ENCODE results near the gene SPNS2.

The SPNS2 gene

DNA sequence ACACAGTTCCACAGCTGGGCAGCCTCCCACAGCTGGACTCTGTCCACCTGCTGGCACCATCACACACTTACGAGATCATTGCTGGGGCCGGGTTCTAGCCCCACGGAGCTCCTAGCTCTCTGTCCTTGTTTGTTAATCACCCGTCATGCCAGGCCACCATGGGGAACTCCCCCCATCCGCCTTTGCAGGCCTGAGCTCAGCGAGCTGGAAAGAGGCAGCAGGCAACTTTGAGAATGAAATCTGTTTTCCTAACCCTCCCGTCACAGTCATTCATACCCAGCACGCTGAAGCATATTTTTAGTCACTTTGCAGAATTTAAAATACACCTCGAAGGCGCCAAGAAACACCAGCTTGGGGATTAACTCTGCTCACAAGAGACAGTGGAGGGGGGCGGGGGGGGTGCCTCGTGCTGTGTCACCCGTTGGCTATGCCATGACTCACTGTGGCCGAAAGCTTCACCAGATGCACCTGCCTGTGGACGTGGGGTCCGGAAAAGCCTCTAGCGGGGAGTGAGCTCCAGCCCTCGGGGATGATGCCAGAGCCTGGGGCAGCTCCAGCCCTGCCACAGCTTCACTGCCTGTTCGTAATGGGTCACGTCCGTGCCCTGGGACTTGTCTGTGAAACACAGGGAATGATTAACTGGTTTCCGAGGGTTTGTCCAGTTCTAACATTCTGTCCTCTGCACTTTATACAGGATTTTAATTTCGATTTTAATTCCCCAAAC, 1.4 kb upstream of the SPNS2 start:
- H3K4me3 ChIP-seq (ENCODE audit: control insufficient read depth, low read depth, low read length) = no peak overlapping the region
- DNase-seq (ENCODE audit: low read depth) = peak; percentile 10
- TF ChIP-seq CTCF (conservative IDR thresholded peaks at IDR 0.05; ENCODE audit: control insufficient read depth, insufficient read depth, low read depth, low read length) = no peak

DNA sequence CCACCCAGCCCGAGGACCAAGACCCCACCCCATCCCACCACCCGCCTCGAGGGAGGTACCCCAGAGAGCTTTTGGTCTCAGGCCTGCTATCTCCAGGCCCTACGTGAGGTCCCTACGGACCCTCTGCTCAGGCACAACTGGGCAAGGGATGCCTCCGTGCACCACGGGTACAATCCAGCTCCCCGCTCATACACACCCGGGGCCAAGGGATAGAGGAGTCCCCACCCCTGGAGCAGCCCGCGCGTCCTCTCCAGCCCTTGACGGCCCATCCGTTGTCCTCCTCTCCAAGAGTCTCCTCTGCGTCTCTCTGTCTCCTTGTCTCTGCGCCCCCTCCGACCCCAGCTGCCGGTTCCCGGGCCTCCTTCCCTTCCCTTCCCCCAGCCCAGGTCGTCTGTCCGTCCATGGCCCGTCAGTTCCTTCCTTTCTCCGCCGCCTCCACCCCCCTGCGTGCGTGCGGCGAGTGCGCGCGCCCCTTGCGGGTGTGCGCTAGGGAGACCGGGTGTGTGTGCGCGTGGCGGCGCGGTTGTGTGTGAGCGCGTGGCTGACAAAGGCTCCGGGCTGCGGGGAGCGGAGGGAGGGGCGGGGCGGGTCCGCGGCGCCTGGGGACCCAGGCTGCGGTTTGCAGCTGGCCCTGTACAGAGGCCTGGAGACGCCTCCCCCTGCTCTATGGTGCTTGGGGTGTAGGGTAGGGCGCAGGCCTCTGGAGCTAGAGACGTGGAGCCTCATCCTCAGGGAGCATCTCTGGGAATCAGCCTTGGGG, 930 bp downstream of the SPNS2 start:
- no peak overlapping the region for H3K4me3 ChIP-seq (ENCODE audit: control insufficient read depth, low read depth, low read length)

DNA sequence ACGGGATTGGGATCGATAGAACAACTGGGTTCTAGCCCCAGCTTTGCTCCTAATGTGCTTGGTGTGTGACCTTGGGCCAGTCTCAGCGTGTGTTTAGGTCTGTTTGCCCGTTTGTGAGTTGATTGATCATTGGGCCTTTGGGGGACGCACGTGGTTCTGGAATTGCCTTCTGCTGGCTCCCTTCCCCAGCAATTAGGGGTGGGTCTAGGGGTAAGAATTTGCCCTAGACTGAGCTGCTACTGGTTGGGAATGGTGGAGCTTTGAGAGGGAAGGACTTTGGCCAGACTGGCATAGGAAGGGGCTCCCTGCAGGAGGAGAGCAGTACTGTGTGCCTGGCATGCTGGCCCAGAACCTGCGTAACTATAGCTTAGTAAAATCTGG, 1.5 kb downstream of the SPNS2 start:
- TF ChIP-seq CTCF (conservative IDR thresholded peaks at IDR 0.05; ENCODE audit: control insufficient read depth, insufficient read depth, low read depth, low read length) = no peak
- no peak for DNase-seq (ENCODE audit: low read depth)
- H3K4me3 ChIP-seq (ENCODE audit: control insufficient read depth, low read depth, low read length) = no peak overlapping the region

More for the DNA sequence above, 930 bp downstream of the SPNS2 start:
- no peak for DNase-seq (ENCODE audit: low read depth)
- no peak for TF ChIP-seq CTCF (conservative IDR thresholded peaks at IDR 0.05; ENCODE audit: control insufficient read depth, insufficient read depth, low read depth, low read length)

DNA sequence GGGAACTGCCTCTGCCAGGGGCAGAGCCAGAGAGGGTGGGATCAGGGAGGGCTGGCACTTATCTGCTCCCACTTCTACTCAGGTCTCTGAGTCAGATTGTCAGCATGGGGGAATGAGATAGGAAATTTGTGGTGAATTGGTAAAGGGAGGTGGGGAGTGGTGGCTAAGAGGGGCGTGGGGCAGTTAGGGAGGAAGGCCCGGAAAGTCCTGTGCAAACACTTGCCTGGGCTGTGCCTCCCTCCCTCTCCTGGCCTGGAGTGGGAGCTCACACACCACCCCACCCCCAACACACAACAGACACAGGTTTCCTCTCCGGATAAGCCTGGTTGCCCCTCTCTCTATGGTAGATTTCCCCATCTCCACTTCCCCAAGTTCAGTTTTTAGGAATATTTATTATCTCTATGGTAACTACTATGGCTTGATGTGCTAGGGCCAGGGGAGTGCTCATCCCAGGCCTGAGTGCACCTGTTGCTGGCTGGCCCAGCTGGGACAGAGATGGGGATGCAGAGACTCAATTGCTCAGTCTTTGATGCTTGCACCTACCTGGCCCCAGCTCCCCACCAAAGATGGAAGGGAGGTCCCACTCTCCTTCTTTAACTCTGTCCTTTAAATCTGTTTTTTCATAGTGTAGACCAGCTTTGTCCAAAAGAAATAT, 2.7 kb downstream of the SPNS2 start:
- no peak for DNase-seq (ENCODE audit: low read depth)
- TF ChIP-seq CTCF (conservative IDR thresholded peaks at IDR 0.05; ENCODE audit: control insufficient read depth, insufficient read depth, low read depth, low read length) = no peak
- H3K4me3 ChIP-seq (ENCODE audit: control insufficient read depth, low read depth, low read length) = no peak overlapping the region

GRCh38 chr17:4502466-4503154, 3.9 kb downstream of the SPNS2 start:
- DNase-seq (ENCODE audit: low read depth) = no peak
- TF ChIP-seq CTCF (conservative IDR thresholded peaks at IDR 0.05; ENCODE audit: control insufficient read depth, insufficient read depth, low read depth, low read length) = no peak
- H3K4me3 ChIP-seq (ENCODE audit: control insufficient read depth, low read depth, low read length) = no peak overlapping the region

- DNase-seq (ENCODE audit: low read depth) = no peak
- TF ChIP-seq CTCF (conservative IDR thresholded peaks at IDR 0.05; ENCODE audit: control insufficient read depth, insufficient read depth, low read depth, low read length) = no peak
- H3K4me3 ChIP-seq (ENCODE audit: control insufficient read depth, low read depth, low read length) = no peak overlapping the region
Observed at GRCh38 chr17:4503283-4504025, 4.8 kb downstream of the SPNS2 start.
